Fibroblast of pulmonary artery (primary cell): Measurements from ENCODE around the gene PRAMEF13.
"Not testable (repeated sequence)": the region's sequence is repeated elsewhere in the genome, so short reads cannot be mapped to it uniquely, and the experiment has no call there.

Experiments used
- DNase-seq: peaks from one replicate; pipeline ENCODE4 v3.0.0-alpha.2; 2010; ENCODE audit warnings: low read depth
- H3K4me3 ChIP-seq: replicated peaks from 2 replicates; pipeline ENCODE4 v1.5.1; 2011; ENCODE audit warnings: low read depth, mild to moderate bottlenecking, control low read depth, low read length, moderate library complexity
- TF ChIP-seq, protein P1 (sequence below): IDR thresholded peaks from 2 replicates; pipeline ENCODE4 v1.5.1; 2011; ENCODE audit warnings: mild to moderate bottlenecking, control low read depth, low read length, inconsistent platforms; ENCODE audit errors: missing control alignments

Gene PRAMEF13

DNA sequence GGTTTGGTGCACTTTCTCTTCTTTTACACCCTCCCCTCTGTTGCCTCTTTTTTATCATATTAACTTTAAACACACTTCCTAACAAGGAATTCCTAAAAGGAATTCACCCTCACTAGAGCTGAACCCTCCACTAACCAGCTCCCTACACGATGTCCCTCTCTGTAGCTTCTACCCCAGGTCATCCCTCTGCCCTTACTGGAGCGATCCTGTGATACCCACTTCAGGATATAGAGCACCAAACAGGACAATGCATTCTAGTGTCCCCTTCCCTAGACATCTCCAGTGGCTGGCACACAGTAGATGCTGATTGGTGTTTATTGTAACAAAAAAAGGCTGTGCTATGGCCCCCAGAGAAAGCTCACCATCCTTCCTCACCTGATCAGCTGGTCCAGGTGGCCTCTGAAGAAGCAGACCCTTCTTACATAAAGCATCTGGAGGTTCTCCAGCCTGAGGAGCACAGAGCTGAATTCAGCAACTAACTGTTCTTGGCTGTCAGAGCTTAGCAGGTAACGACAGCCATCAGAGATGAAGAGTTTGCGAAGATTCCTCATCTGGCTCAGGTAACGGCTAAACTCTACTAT lies 23.4 kb upstream of the PRAMEF13 start:
- DNase-seq: no peak
- no peak overlapping the region for H3K4me3 ChIP-seq
- TF ChIP-seq, protein P1, sequence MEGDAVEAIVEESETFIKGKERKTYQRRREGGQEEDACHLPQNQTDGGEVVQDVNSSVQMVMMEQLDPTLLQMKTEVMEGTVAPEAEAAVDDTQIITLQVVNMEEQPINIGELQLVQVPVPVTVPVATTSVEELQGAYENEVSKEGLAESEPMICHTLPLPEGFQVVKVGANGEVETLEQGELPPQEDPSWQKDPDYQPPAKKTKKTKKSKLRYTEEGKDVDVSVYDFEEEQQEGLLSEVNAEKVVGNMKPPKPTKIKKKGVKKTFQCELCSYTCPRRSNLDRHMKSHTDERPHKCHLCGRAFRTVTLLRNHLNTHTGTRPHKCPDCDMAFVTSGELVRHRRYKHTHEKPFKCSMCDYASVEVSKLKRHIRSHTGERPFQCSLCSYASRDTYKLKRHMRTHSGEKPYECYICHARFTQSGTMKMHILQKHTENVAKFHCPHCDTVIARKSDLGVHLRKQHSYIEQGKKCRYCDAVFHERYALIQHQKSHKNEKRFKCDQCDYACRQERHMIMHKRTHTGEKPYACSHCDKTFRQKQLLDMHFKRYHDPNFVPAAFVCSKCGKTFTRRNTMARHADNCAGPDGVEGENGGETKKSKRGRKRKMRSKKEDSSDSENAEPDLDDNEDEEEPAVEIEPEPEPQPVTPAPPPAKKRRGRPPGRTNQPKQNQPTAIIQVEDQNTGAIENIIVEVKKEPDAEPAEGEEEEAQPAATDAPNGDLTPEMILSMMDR: no peak

DNA sequence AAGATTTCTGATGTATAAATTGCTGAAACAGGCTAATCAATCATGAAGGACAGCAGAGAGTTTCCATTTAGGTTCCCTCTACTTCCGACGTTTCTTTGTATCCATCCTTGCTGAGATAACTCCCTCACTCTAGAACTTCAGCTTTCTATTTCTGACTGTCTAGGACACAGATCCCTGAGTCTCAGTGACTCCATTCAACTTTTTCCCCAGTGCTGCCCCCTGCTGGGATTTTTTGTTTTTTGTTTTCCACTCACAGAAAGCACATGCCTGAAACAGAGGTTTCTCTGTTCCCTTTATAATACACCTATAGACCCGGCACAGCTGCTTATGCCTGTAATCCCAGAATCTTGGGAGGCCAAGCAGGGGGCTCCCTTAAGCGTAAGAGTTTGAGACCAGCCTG lies 21.6 kb upstream of the PRAMEF13 start:
- DNase-seq, H3K4me3 ChIP-seq: not testable (repeated sequence)

DNA sequence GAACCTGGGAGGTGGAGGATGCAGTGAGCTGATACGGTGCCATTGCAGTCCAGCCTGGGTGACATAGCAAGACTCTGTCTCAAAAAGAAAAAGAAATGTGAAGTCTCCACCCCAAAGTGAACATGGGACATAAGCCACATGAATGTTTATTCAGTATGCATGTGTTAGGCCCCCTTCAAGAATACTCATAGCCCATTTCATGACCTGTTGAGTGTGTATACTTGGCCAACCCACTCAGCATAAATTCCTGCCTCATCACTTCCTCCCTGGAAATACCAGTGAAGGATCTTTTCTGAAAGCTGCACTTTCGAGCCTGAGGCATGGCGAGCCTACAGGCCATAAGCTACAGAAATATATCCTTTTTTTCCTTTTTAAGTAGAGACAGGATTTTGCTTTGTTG lies 18.0 kb upstream of the PRAMEF13 start:
- not testable (repeated sequence) for H3K4me3 ChIP-seq, DNase-seq

DNA sequence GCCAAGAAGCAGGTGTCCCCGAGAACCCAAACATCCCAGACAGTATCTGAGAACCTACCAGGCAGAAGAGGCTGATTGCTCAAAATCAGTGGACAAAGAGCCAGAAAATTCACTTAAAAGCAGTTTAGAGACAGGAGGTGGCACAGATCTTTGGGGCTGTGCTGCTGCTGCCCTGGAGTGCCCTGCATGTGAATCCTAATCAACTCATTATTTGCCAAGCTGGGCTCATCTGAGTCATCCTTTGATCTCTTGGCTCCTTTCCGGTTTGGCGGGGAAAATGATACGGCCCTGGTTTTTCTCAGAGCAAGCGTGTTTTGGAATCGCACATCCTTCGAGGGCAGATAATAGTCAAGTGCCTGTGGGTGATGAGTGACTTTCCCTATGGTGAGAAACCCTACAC lies 15.4 kb upstream of the PRAMEF13 start:
- DNase-seq, H3K4me3 ChIP-seq: not testable (repeated sequence)

DNA sequence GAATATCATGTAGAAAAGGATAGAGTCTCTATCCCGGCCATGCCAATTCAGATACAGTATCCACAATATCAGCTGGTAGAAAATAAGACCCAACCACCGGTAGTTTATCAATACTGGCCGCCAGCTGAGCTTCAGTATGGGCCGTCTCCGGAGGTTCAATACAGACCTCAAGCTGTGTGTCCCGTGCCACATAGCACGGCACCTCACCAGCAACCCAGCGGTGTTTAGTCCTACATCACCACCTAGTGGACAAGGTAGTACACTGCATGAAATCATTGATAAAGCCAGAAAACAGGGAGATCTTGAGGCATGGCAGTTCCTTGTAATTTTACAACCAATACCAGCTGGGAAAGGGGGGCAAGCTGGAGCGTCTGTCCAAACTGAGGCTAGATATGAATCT lies 7.5 kb upstream of the PRAMEF13 start:
- not testable (repeated sequence) for DNase-seq, H3K4me3 ChIP-seq

DNA sequence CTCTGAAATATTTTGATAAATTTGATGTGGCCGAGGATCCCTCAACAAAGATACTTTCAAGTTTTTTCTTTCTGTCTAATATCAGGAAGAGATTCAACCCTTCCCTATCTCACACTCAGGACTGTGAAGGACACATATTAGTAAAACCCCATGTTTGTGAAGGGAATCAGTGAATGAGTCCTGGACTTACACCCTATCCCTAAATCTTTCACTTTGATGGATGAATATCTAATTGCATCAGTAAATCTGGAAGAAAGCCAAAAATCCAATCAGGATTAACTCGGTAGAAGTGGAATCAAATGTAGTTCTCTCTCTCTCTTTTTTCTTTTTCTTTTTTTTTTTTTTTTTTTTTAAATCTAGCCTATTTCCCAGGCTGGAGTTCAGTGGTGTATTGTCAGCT lies 29.7 kb downstream of the PRAMEF13 start, which contains the start of gene PRAMEF9:
Gene PRAMEF9, plus strand, starts transcription at position 301 of the 400 bp plus-strand sequence. CDS start 3,433 bp downstream, outside the sequence.
- not testable (repeated sequence) for DNase-seq, H3K4me3 ChIP-seq

DNA sequence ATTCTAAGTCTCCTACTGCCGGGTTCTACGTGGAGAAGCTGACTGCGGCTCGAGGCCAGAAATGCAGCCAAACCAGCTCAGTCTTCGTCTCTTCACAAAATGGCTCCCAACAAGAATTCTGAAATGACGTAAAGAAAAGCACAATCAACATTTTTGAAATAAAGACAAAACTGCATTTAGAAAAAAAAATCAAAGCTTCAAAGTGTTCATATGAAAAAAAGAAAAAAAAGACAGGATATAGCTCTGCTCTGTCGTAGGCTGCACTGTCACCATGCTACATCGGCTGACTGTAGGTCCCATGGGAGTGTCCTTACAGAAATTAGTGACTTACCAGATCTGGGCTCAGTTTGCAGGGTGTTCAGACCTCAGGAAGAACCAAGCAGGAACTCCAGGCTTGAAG lies 35.7 kb downstream of the PRAMEF13 start, which contains the start of gene HNRNPCL4:
Gene HNRNPCL4, minus strand, starts transcription at position 101 of the 400 bp plus-strand sequence. CDS start 164 bp downstream, outside the sequence.
- not testable (repeated sequence) for DNase-seq, H3K4me3 ChIP-seq

DNA sequence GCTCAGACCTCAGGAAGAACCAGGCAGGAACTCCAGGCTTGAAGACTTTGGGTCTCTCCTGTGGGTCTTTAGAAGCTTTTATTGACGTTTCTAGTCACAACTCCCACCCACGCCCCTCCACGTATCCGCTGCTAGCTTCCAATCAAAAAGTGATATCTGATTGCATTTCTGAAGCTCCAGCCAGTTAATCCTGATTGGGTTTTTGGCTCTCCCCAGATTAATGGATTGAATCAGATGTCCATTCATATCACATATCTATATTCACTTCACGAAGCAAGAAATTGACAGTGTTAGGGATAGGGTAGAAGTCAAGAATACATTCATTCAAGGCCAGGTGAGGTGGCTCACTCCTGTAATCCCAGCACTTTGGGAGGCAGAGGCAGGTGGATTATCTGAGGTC lies 45.3 kb downstream of the PRAMEF13 start, which contains the start of gene PRAMEF26:
Gene PRAMEF26, minus strand, starts transcription at position 101 of the 400 bp plus-strand sequence. CDS start 2,914 bp downstream, outside the sequence.
- not testable (repeated sequence) for H3K4me3 ChIP-seq, DNase-seq
